WTC11 (cell line): ENCODE data around the gene RPS21. TPM values are rescaled to one million over a fixed set of nuclear protein-coding genes. Genes with fewer than 3 reads are reported as not detected.

Experiments used
- ATAC-seq: fragments of 200-7000 bp; cut with Tn5 transposase; 2 replicates; pipeline ENCODE4 v1.10.0; 2021; ENCODE audit warnings: mild to moderate bottlenecking, moderate library complexity
- CTCF ChIA-PET: fragments of 300-600 bp; sonication (Branson Sonifier 250); formaldehyde crosslinking; loops from one replicate; lab custom pipeline; 2021; ENCODE audit warnings: antibody characterized with exemption; lab: Charles Lee
- POLR2A ChIA-PET: fragments of 350-600 bp; sonication (Branson Sonifier 250); formaldehyde crosslinking; loops from one replicate; lab custom pipeline; 2021; ENCODE audit warnings: antibody characterized with exemption; lab: Charles Lee
- DNase-seq: peaks from one replicate; pipeline ENCODE4 v3.0.0; 2021; ENCODE audit warnings: low spot score
- H3K27ac Mint-ChIP-seq: 2 replicates; pipeline ENCODE4 v1.8.0; 2021; ENCODE audit warnings: mixed read lengths
- H3K27me3 Mint-ChIP-seq: 2 replicates; pipeline ENCODE4 v1.8.0; 2021; ENCODE audit warnings: low read depth, mild to moderate bottlenecking, moderate library complexity, mixed read lengths
- H3K36me3 Mint-ChIP-seq: 2 replicates; pipeline ENCODE4 v1.8.0; 2021; ENCODE audit warnings: mixed read lengths
- H3K4me1 Mint-ChIP-seq: 2 replicates; pipeline ENCODE4 v1.8.0; 2022; ENCODE audit warnings: mixed read lengths
- H3K4me3 Mint-ChIP-seq: 2 replicates; pipeline ENCODE4 v1.8.0; 2021; ENCODE audit warnings: mild to moderate bottlenecking, moderate library complexity, mixed read lengths
- H3K9me3 Mint-ChIP-seq: 2 replicates; pipeline ENCODE4 v1.8.0; 2021; ENCODE audit warnings: mixed read lengths
- ATF6 ChIP-seq: sonication (generic); formaldehyde crosslinking; IDR thresholded peaks from 2 replicates; pipeline ENCODE4 v1.8.1; 2023; ENCODE audit warnings: mild to moderate bottlenecking, missing genetic modification reagents
- CDX4 ChIP-seq: fragments of 250-450 bp; sonication (Bioruptor Pico); IDR thresholded peaks from 2 replicates; pipeline ENCODE4 v1.9.0; 2021; ENCODE audit warnings: moderate library complexity, mild to moderate bottlenecking, inconsistent platforms, borderline replicate concordance
- FOXK1 ChIP-seq: sonication (generic); formaldehyde crosslinking; IDR thresholded peaks from 2 replicates; pipeline ENCODE4 v1.8.0; 2022; ENCODE audit warnings: mild to moderate bottlenecking, moderate library complexity, missing genetic modification reagents
- GABPB1 ChIP-seq: sonication (generic); formaldehyde crosslinking; IDR thresholded peaks from 2 replicates; pipeline ENCODE4 v1.8.1; 2023; ENCODE audit warnings: mild to moderate bottlenecking, missing genetic modification reagents
- GTF2I ChIP-seq: fragments of 250-450 bp; sonication (Bioruptor Pico); conservative IDR thresholded peaks from 2 replicates; pipeline ENCODE4 v1.4.0; 2021; ENCODE audit warnings: mild to moderate bottlenecking
- KAT7 ChIP-seq: sonication (generic); formaldehyde crosslinking; IDR thresholded peaks from 2 replicates; pipeline ENCODE4 v1.8.1; 2023; ENCODE audit warnings: missing genetic modification reagents, mild to moderate bottlenecking, borderline replicate concordance
- NFATC4 ChIP-seq: fragments of 250-450 bp; sonication (Bioruptor Pico); IDR thresholded peaks from 2 replicates; pipeline ENCODE4 v1.9.0; 2021; ENCODE audit warnings: mild to moderate bottlenecking
- NFYB ChIP-seq: sonication (generic); formaldehyde crosslinking; conservative IDR thresholded peaks from 2 replicates; pipeline ENCODE4 v1.8.0; 2022; ENCODE audit warnings: low read depth, missing genetic modification reagents
- NR2C2 ChIP-seq: sonication (generic); formaldehyde crosslinking; IDR thresholded peaks from 2 replicates; pipeline ENCODE4 v1.8.0; 2022; ENCODE audit warnings: mild to moderate bottlenecking, missing genetic modification reagents
- NR3C1 ChIP-seq: sonication (generic); formaldehyde crosslinking; conservative IDR thresholded peaks from 2 replicates; pipeline ENCODE4 v1.8.1; 2023; ENCODE audit warnings: low read depth, mild to moderate bottlenecking, missing genetic modification reagents
- PRDM15 ChIP-seq: sonication (generic); formaldehyde crosslinking; IDR thresholded peaks from 2 replicates; pipeline ENCODE4 v1.8.0; 2022; ENCODE audit warnings: missing genetic modification reagents
- PREB ChIP-seq: sonication (generic); formaldehyde crosslinking; IDR thresholded peaks from 2 replicates; pipeline ENCODE4 v1.8.1; 2022; ENCODE audit warnings: mild to moderate bottlenecking, missing genetic modification reagents, moderate library complexity, borderline replicate concordance
- SOX15 ChIP-seq: fragments of 250-450 bp; sonication (Bioruptor Pico); IDR thresholded peaks from 2 replicates; pipeline ENCODE4 v1.9.0; 2021; ENCODE audit warnings: mild to moderate bottlenecking
- TP53 ChIP-seq: sonication (generic); formaldehyde crosslinking; IDR thresholded peaks from 2 replicates; pipeline ENCODE4 v1.8.1; 2023; ENCODE audit warnings: mild to moderate bottlenecking, missing genetic modification reagents
- ZNF423 ChIP-seq: fragments of 250-450 bp; sonication (Bioruptor Pico); IDR thresholded peaks from 2 replicates; pipeline ENCODE4 v2.1.2; 2022; ENCODE audit warnings: mild to moderate bottlenecking, moderate library complexity
- ZNF532 ChIP-seq: fragments of 250-450 bp; sonication (Bioruptor Pico); IDR thresholded peaks from 2 replicates; pipeline ENCODE4 v1.9.0; 2021; ENCODE audit warnings: mild to moderate bottlenecking, borderline replicate concordance
- total RNA-seq: library from RNA; stranded (reverse); gene quantifications from 3 replicates; pipeline ENCODE4 v1.2.3, GENCODE V29; 2021

The RPS21 gene
- total RNA-seq, 1 experiment from 2014 or later, result 2,016 TPM

GRCh38 chr20:62359491-62360121 is 27.3 kb upstream of the RPS21 start (continued):
- TF ChIP-seq PRDM15 (CRISPR knock-in tag), result no peak

- Mint-ChIP-seq H3K27ac (peak overlapping the region; percentile 98), H3K4me3 (no peak overlapping the region), H3K4me1 (peaks cover 47% of the 10 kb centered on the region), H3K27me3 (no peaks in the 10 kb centered on the region), H3K9me3 (no peaks in the 10 kb centered on the region), H3K36me3 (no peaks in the 10 kb centered on the region)
- ChIA-PET POLR2A (interaction anchor here (0.6 to 2.6 kb wide), 5 partner anchors 14 to 1486 kb away, joined by 3 to 8 read pairs (median 4); partner anchors contain the start of gene RPS21), CTCF (interaction anchor here (0.8 to 9.1 kb wide), 4 partner anchors 15 to 204 kb away, joined by 3 to 137 read pairs (median 4); no protein-coding TSS in a partner anchor)
- no peak for TF ChIP-seq NR2C2 (CRISPR knock-in tag)
- peak; percentile 88 for TF ChIP-seq GTF2I (CRISPR knock-in tag)
- peak; percentile 63; the same call in 1 of the 2 replicates for TF ChIP-seq ZNF532
- no peak for TF ChIP-seq GABPB1 (CRISPR knock-in tag)
- TF ChIP-seq FOXK1 (CRISPR knock-in tag), result no peak
- no peak for TF ChIP-seq SOX15 (CRISPR knock-in tag)
- ATAC-seq (peak; percentile 6), DNase-seq (peak; percentile 43)
Observed at GRCh38 chr20:62360854-62361798, 25.8 kb upstream of the RPS21 start.

GRCh38 chr20:62361799-62362589 is 24.9 kb upstream of the RPS21 start:
- peaks cover 45% of the 10 kb centered on the region for H3K4me1 Mint-ChIP-seq
- no peaks in the 10 kb centered on the region for H3K36me3 Mint-ChIP-seq
- ChIA-PET CTCF (interaction anchor here (0.6 to 9.1 kb wide), 5 partner anchors 14 to 188 kb away, joined by 3 to 137 read pairs (median 3); no protein-coding TSS in a partner anchor), POLR2A (interaction anchor here (0.7 to 2.6 kb wide), 5 partner anchors 13 to 1015 kb away, joined by 3 to 8 read pairs (median 3); partner anchors contain the start of gene RPS21)
- ATAC-seq (peak; percentile 50), DNase-seq (peak; percentile 95)
- H3K9me3 Mint-ChIP-seq, result no peaks in the 10 kb centered on the region
- peak overlapping the region; percentile 33; the same call in 1 of the 2 replicates for H3K4me3 Mint-ChIP-seq
- peak overlapping the region; percentile 97 for H3K27ac Mint-ChIP-seq
- no peaks in the 10 kb centered on the region for H3K27me3 Mint-ChIP-seq
- TF ChIP-seq FOXK1 (CRISPR knock-in tag) (peak; percentile 36; the same call in 1 of the 2 replicates), PREB (CRISPR knock-in tag) (no peak), NFATC4 (CRISPR knock-in tag) (no peak), NFYB (no peak), KAT7 (CRISPR knock-in tag) (no peak), NR2C2 (CRISPR knock-in tag) (no peak), CDX4 (CRISPR knock-in tag) (no peak), ATF6 (no peak), NR3C1 (no peak), ZNF423 (CRISPR knock-in tag) (peak; percentile 83), TP53 (no peak)
